OCI-LY7 (cell line): ENCODE data around the gene CASK.

Source experiments
- CTCF ChIP-seq: fragments of 200-600 bp; sonication (generic); conservative IDR thresholded peaks from 2 replicates; pipeline ENCODE4 v1.5.1; 2014; ENCODE audit warnings: mild to moderate bottlenecking, antibody characterized with exemption, low read length, moderate library complexity, mixed read lengths
- EZH2phosphoT487 ChIP-seq: fragments of 200-600 bp; sonication (generic); IDR thresholded peaks from 2 replicates; pipeline ENCODE4 v1.6.1; 2018; ENCODE audit warnings: low read depth, borderline replicate concordance, mild to moderate bottlenecking, mixed run types, antibody characterized with exemption, low read length, moderate library complexity, mixed read lengths

GRCh38 chrX:41526271-41526670 is 397.1 kb downstream of the CASK start:
- TF ChIP-seq CTCF (no peak), EZH2phosphoT487 (no peak)
